GM23338 (cell line): ENCODE results near the gene SIVA1. TPM values are rescaled to one million over a fixed set of nuclear protein-coding genes. Genes with fewer than 3 reads are reported as not detected.

ENCODE experiments used
- ATAC-seq: fragments of 200-7000 bp; cut with Tn5 transposase; 3 replicates; pipeline ENCODE4 v1.9.1; 2020
- DNase-seq: peaks from one replicate; pipeline ENCODE4 v3.0.0-alpha.2; 2015; ENCODE audit warnings: low spot score
- H2AFZ ChIP-seq: fragments of 200-600 bp; sonication (generic); 2 replicates; pipeline ENCODE4 v1.8.0; 2016; ENCODE audit warnings: antibody characterized with exemption, mild to moderate bottlenecking, moderate library complexity
- H3F3A ChIP-seq: fragments of 200-600 bp; sonication (generic); replicated peaks from 2 replicates; pipeline ENCODE4 v1.8.0; 2017; ENCODE audit warnings: antibody characterized with exemption, mixed run types, low read depth
- H3K27ac ChIP-seq: fragments of 200-600 bp; sonication (generic); 2 replicates; pipeline ENCODE4 v1.6.1; 2016; ENCODE audit warnings: low read depth
- H3K27me3 ChIP-seq: fragments of 200-600 bp; sonication (generic); 2 replicates; pipeline ENCODE4 v1.8.0; 2016; ENCODE audit warnings: mild to moderate bottlenecking, mixed run types, moderate library complexity; ENCODE audit not compliant: insufficient read depth
- H3K36me3 ChIP-seq: fragments of 200-600 bp; sonication (generic); 2 replicates; pipeline ENCODE4 v1.8.0; 2016; ENCODE audit warnings: mild to moderate bottlenecking; ENCODE audit not compliant: insufficient read depth
- H3K4me1 ChIP-seq: fragments of 200-600 bp; sonication (generic); 2 replicates; pipeline ENCODE4 v1.8.0; 2016; ENCODE audit warnings: mild to moderate bottlenecking, moderate library complexity; ENCODE audit not compliant: insufficient read depth
- H3K4me2 ChIP-seq: fragments of 200-600 bp; sonication (generic); 2 replicates; pipeline ENCODE4 v1.7.1; 2017; ENCODE audit warnings: mixed run types
- H3K4me3 ChIP-seq: fragments of 200-600 bp; sonication (generic); 2 replicates; pipeline ENCODE4 v1.6.1; 2016; ENCODE audit warnings: mixed run types
- H3K79me2 ChIP-seq: fragments of 200-600 bp; sonication (generic); replicated peaks from 2 replicates; pipeline ENCODE4 v1.8.0; 2017; ENCODE audit warnings: mild to moderate bottlenecking; ENCODE audit not compliant: insufficient read depth
- H3K9me2 ChIP-seq: fragments of 200-600 bp; sonication (generic); 2 replicates; pipeline ENCODE4 v1.8.0; 2017; ENCODE audit not compliant: insufficient read depth
- H4K20me1 ChIP-seq: fragments of 200-600 bp; sonication (generic); replicated peaks from 2 replicates; pipeline ENCODE4 v1.8.0; 2017; ENCODE audit warnings: mild to moderate bottlenecking; ENCODE audit not compliant: insufficient read depth
- H3K27ac Mint-ChIP-seq: 2 replicates; pipeline ENCODE4 v1.8.0; 2020; ENCODE audit warnings: inconsistent platforms, mild to moderate bottlenecking, moderate library complexity, mixed read lengths
- H3K27me3 Mint-ChIP-seq: 3 replicates; pipeline ENCODE4 v1.8.0; 2022; ENCODE audit warnings: low read depth, mild to moderate bottlenecking, moderate library complexity, mixed read lengths, inconsistent platforms; ENCODE audit not compliant: insufficient read depth, poor library complexity
- H3K36me3 Mint-ChIP-seq: 3 replicates; pipeline ENCODE4 v1.8.0; 2021; ENCODE audit warnings: low read depth, mild to moderate bottlenecking, inconsistent platforms, moderate library complexity, mixed read lengths
- H3K4me1 Mint-ChIP-seq: 3 replicates; pipeline ENCODE4 v1.8.0; 2020; ENCODE audit warnings: mild to moderate bottlenecking, inconsistent platforms, mixed read lengths
- H3K4me3 Mint-ChIP-seq: 3 replicates; pipeline ENCODE4 v1.8.0; 2021; ENCODE audit warnings: moderate library complexity, mild to moderate bottlenecking, inconsistent platforms, mixed read lengths
- H3K9me3 Mint-ChIP-seq: 3 replicates; pipeline ENCODE4 v1.8.0; 2020; ENCODE audit warnings: moderate library complexity, mild to moderate bottlenecking, inconsistent platforms, mixed read lengths
- CREB1 ChIP-seq: fragments of 250-450 bp; sonication (Bioruptor Pico); IDR thresholded peaks from 2 replicates; pipeline ENCODE4 v1.5.0; 2020; ENCODE audit warnings: low read depth, mild to moderate bottlenecking, moderate library complexity
- ETS1 ChIP-seq: IDR thresholded peaks from 2 replicates; pipeline ENCODE4 v1.6.1; 2016; ENCODE audit warnings: antibody characterized with exemption
- EZH2 ChIP-seq: fragments of 200-600 bp; sonication (generic); IDR thresholded peaks from one replicate; pipeline ENCODE4 v1.8.0; 2017; ENCODE audit warnings: antibody characterized with exemption, mild to moderate bottlenecking, low read depth; ENCODE audit not compliant: unreplicated experiment
- EZH2phosphoT487 ChIP-seq: fragments of 200-600 bp; sonication (generic); IDR thresholded peaks from one replicate; pipeline ENCODE4 v1.8.1; 2018; ENCODE audit warnings: antibody characterized with exemption; ENCODE audit not compliant: unreplicated experiment
- JUNB ChIP-seq: IDR thresholded peaks from one replicate; pipeline ENCODE4 v1.6.1; 2016; ENCODE audit warnings: antibody characterized with exemption; ENCODE audit not compliant: unreplicated experiment
- NANOG ChIP-seq: IDR thresholded peaks from 2 replicates; pipeline ENCODE4 v1.6.1; 2016; ENCODE audit warnings: antibody characterized with exemption, borderline replicate concordance
- POLR2AphosphoS5 ChIP-seq: IDR thresholded peaks from 2 replicates; pipeline ENCODE4 v1.6.1; 2016; ENCODE audit warnings: antibody characterized with exemption, low read depth
- STAT1 ChIP-seq: IDR thresholded peaks from one replicate; pipeline ENCODE4 v1.6.1; 2016; ENCODE audit warnings: antibody characterized with exemption; ENCODE audit not compliant: unreplicated experiment
- ZNF114 ChIP-seq: fragments of 250-450 bp; sonication (Bioruptor Pico); IDR thresholded peaks from 2 replicates; pipeline ENCODE4 v1.5.0; 2020; ENCODE audit warnings: mild to moderate bottlenecking, moderate library complexity
- ZNF331 ChIP-seq: fragments of 250-450 bp; sonication (Bioruptor Pico); IDR thresholded peaks from 2 replicates; pipeline ENCODE4 v1.5.0; 2020; ENCODE audit warnings: low read depth, mild to moderate bottlenecking, moderate library complexity
- ZNF462 ChIP-seq: fragments of 250-450 bp; sonication (Bioruptor Pico); IDR thresholded peaks from 2 replicates; pipeline ENCODE4 v1.5.0; 2020; ENCODE audit warnings: mild to moderate bottlenecking, moderate library complexity
- polyA plus RNA-seq: library from polyadenylated mRNA; unstranded; fragments of >200 nt; fragmentation: Nextera tagmentation; extraction: Ambion mirVana; gene quantifications from 2 replicates; pipeline ENCODE4 v1.2.1, GENCODE V29; 2016
- total RNA-seq: library from RNA; depleted of rRNA; stranded (reverse); fragments of >200 nt; shearing (Covaris generic); gene quantifications from 2 replicates; pipeline ENCODE4 v1.2.3, GENCODE V29; 2014
- TF ChIP-seq, protein P1 (sequence below): IDR thresholded peaks from one replicate; pipeline ENCODE4 v1.6.1; 2018; ENCODE audit warnings: antibody characterized with exemption; ENCODE audit not compliant: unreplicated experiment
- TF ChIP-seq, protein P2 (sequence below), 2 experiments: fragments of 200-600 bp in 1 of 2; sonication (generic) in 1 of 2; conservative IDR thresholded peaks; 2 replicates each; pipeline versions ENCODE4 v1.5.1 to v1.6.1; 2016 to 2017; ENCODE audit warnings: antibody characterized with exemption in 2 of 2, low read depth in 2 of 2, mild to moderate bottlenecking in 2 of 2, moderate library complexity in 1 of 2

The SIVA1 gene
- total and polyA plus RNA-seq, 2 experiments from 2014 or later, result 215 to 392 TPM

DNA sequence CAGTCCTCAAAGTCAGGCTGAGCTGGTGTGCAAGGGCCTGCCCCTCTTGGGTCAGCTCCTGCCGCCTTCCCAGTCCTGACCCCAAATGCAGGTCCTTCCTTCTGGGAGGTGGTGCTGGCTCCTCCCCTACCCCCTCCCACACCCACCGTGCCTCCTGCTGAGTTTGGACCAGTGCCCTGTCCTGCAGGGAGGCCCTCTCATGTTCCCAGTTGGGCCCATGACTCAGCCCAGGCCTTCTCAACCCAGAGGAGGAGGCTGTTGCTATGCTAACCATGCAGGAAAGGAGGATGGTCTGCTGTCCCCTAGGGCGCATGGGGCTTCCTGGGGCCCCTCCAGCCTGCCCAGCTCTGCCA lies 52.4 kb downstream of the SIVA1 start (continued):
- TF ChIP-seq STAT1 (no peak), ZNF331 (CRISPR knock-in tag) (no peak)
- TF ChIP-seq, protein P1, sequence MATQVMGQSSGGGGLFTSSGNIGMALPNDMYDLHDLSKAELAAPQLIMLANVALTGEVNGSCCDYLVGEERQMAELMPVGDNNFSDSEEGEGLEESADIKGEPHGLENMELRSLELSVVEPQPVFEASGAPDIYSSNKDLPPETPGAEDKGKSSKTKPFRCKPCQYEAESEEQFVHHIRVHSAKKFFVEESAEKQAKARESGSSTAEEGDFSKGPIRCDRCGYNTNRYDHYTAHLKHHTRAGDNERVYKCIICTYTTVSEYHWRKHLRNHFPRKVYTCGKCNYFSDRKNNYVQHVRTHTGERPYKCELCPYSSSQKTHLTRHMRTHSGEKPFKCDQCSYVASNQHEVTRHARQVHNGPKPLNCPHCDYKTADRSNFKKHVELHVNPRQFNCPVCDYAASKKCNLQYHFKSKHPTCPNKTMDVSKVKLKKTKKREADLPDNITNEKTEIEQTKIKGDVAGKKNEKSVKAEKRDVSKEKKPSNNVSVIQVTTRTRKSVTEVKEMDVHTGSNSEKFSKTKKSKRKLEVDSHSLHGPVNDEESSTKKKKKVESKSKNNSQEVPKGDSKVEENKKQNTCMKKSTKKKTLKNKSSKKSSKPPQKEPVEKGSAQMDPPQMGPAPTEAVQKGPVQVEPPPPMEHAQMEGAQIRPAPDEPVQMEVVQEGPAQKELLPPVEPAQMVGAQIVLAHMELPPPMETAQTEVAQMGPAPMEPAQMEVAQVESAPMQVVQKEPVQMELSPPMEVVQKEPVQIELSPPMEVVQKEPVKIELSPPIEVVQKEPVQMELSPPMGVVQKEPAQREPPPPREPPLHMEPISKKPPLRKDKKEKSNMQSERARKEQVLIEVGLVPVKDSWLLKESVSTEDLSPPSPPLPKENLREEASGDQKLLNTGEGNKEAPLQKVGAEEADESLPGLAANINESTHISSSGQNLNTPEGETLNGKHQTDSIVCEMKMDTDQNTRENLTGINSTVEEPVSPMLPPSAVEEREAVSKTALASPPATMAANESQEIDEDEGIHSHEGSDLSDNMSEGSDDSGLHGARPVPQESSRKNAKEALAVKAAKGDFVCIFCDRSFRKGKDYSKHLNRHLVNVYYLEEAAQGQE, result no peak

DNA sequence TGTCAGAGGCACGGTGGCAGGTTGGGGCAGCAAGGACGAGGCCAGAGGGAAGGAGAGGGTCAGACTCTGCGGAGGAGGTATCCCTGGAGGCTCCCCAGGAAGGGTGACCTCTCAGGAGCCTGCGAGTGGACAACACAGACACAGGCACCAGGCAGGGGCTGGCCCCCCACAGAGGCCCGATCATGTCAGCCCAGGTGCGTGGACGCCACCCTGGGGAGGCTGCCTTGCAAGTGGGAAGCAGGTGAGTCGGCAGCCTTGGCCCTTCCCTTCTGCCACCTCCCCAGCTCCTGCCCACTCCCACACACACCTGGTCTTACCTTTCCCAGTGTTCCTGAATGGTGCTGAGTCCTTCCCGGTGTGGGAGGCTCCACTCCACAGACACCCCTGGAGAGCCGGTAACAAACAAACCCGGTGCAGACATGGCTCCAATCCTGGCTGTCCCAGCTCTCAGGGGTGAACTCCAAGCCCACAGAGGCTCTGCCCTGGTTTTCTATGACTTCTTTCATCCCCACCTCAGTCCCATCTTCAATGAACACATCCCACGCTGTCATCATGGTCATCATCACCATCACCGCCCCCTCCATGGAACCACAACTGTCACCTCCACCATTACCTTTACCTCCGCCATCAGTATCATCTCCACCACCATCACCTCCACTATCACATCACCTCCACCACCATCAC lies 53.1 kb downstream of the SIVA1 start:
- no peak for ATAC-seq
- TF ChIP-seq ZNF462 (CRISPR knock-in tag), result no peak
- TF ChIP-seq ETS1, result no peak
- TF ChIP-seq CREB1, result no peak
- TF ChIP-seq STAT1, result no peak
- TF ChIP-seq POLR2AphosphoS5, result no peak
- no peak for TF ChIP-seq NANOG
- TF ChIP-seq JUNB, result no peak
- no peak for TF ChIP-seq ZNF114 (CRISPR knock-in tag)
- TF ChIP-seq EZH2, result no peak
- no peak for TF ChIP-seq EZH2phosphoT487
- no peak for TF ChIP-seq ZNF331 (CRISPR knock-in tag)
- TF ChIP-seq, protein P2, sequence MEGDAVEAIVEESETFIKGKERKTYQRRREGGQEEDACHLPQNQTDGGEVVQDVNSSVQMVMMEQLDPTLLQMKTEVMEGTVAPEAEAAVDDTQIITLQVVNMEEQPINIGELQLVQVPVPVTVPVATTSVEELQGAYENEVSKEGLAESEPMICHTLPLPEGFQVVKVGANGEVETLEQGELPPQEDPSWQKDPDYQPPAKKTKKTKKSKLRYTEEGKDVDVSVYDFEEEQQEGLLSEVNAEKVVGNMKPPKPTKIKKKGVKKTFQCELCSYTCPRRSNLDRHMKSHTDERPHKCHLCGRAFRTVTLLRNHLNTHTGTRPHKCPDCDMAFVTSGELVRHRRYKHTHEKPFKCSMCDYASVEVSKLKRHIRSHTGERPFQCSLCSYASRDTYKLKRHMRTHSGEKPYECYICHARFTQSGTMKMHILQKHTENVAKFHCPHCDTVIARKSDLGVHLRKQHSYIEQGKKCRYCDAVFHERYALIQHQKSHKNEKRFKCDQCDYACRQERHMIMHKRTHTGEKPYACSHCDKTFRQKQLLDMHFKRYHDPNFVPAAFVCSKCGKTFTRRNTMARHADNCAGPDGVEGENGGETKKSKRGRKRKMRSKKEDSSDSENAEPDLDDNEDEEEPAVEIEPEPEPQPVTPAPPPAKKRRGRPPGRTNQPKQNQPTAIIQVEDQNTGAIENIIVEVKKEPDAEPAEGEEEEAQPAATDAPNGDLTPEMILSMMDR (conservative IDR thresholded peaks at IDR 0.05; ENCODE audit: low read depth in 2 of 2), result no peak

More for the DNA sequence above, 53.1 kb downstream of the SIVA1 start:
- H3K4me1 ChIP-seq, result no peaks in the 10 kb centered on the region
- no peaks in the 10 kb centered on the region for H3K36me3 Mint-ChIP-seq
- 0 out of 2 replicates have a peak, but pooled peaks cover 3% of the 10 kb centered on the region for H3K9me2 ChIP-seq
- H3F3A ChIP-seq, result no peaks in the 10 kb centered on the region
- H3K4me2 ChIP-seq, result no peak overlapping the region
- H3K9me3 Mint-ChIP-seq, result peaks cover 11% of the 10 kb centered on the region
- H3K4me3 Mint-ChIP-seq, result no peak overlapping the region
- peaks cover 40% of the 10 kb centered on the region for H3K27me3 Mint-ChIP-seq
- no peak overlapping the region for H3K27ac Mint-ChIP-seq
- no peak overlapping the region for H2AFZ ChIP-seq
- no peak for DNase-seq
- H3K27me3 ChIP-seq, result peaks cover 17% of the 10 kb centered on the region
- H3K27ac ChIP-seq, result no peak overlapping the region
- H3K4me1 Mint-ChIP-seq, result 0 out of 3 replicates have a peak, but pooled peaks cover 4% of the 10 kb centered on the region
- no peak overlapping the region for H3K4me3 ChIP-seq
- H3K79me2 ChIP-seq, result no peaks in the 10 kb centered on the region
- H3K36me3 ChIP-seq, result no peaks in the 10 kb centered on the region
- H4K20me1 ChIP-seq, result no peaks in the 10 kb centered on the region
